Neuronal stem cell (in vitro differentiated cells): ENCODE measurements around the gene GOPC.

Experiments used
- DNase-seq: peaks from one replicate; pipeline ENCODE4 v3.0.0-alpha.2; 2013; ENCODE audit warnings: low spot score
- H2AFZ ChIP-seq: one replicate; pipeline ENCODE4 v1.6.1; 2013; ENCODE audit warnings: mild to moderate bottlenecking, low read length, inconsistent platforms
- H2AK5ac ChIP-seq: 2 replicates; pipeline ENCODE4 v1.6.1; 2013; ENCODE audit warnings: low read depth, mild to moderate bottlenecking, inconsistent platforms, low read length, moderate library complexity, mixed read lengths
- H2BK120ac ChIP-seq: 2 replicates; pipeline ENCODE4 v1.6.1; 2013; ENCODE audit warnings: low read depth, mild to moderate bottlenecking, inconsistent platforms, low read length, moderate library complexity, mixed read lengths
- H2BK12ac ChIP-seq: one replicate; pipeline ENCODE4 v1.6.1; 2013; ENCODE audit warnings: low read length, inconsistent platforms
- H2BK15ac ChIP-seq: 2 replicates; pipeline ENCODE4 v1.6.1; 2013; ENCODE audit warnings: mild to moderate bottlenecking, low read length, inconsistent platforms, mixed read lengths
- H2BK5ac ChIP-seq: one replicate; pipeline ENCODE4 v1.6.1; 2013; ENCODE audit warnings: inconsistent platforms, mild to moderate bottlenecking, low read length, moderate library complexity
- H3K14ac ChIP-seq: one replicate; pipeline ENCODE4 v1.6.1; 2013; ENCODE audit warnings: low read length, inconsistent platforms
- H3K18ac ChIP-seq: 2 replicates; pipeline ENCODE4 v1.6.1; 2013; ENCODE audit warnings: low read length, inconsistent platforms
- H3K23ac ChIP-seq: 2 replicates; pipeline ENCODE4 v1.6.1; 2013; ENCODE audit warnings: low read depth, mild to moderate bottlenecking, mixed read lengths, low read length, inconsistent platforms; ENCODE audit not compliant: poor library complexity
- H3K27ac ChIP-seq: replicated peaks from 3 replicates; pipeline ENCODE4 v1.5.1; 2013; ENCODE audit warnings: low read length, inconsistent platforms
- H3K27me3 ChIP-seq, 3 experiments: 2 replicates each; pipeline ENCODE4 v1.6.1; 2013; ENCODE audit warnings: low read length in 3 of 3, mild to moderate bottlenecking in 2 of 3, inconsistent platforms in 1 of 3, low read depth in 1 of 3, mixed read lengths in 1 of 3, moderate library complexity in 1 of 3; ENCODE audit not compliant: control insufficient read depth in 3 of 3, insufficient read depth in 3 of 3
- H3K36me3 ChIP-seq, 2 donors: replicated peaks in 1 of 2; 2 replicates each; pipeline ENCODE4 v1.6.1; 2013; ENCODE audit warnings: low read length in 2 of 2; ENCODE audit not compliant: control insufficient read depth in 2 of 2, insufficient read depth in 2 of 2
- H3K4ac ChIP-seq: 2 replicates; pipeline ENCODE4 v1.6.1; 2013; ENCODE audit warnings: inconsistent platforms, mild to moderate bottlenecking, low read length, moderate library complexity
- H3K4me1 ChIP-seq, 2 donors: 1 replicate in 1 of 2; 2 replicates in 1 of 2; pipeline ENCODE4 v1.6.1; 2013; ENCODE audit warnings: low read length in 2 of 2, low read depth in 1 of 2; ENCODE audit not compliant: control insufficient read depth in 2 of 2, insufficient read depth in 1 of 2
- H3K4me2 ChIP-seq: one replicate; pipeline ENCODE4 v1.6.1; 2013; ENCODE audit warnings: mild to moderate bottlenecking, low read length, inconsistent platforms; ENCODE audit not compliant: insufficient read depth, poor library complexity, severe bottlenecking
- H3K4me3 ChIP-seq, 2 donors: 2 replicates each; pipeline ENCODE4 v1.5.1; 2013; ENCODE audit warnings: low read length in 2 of 2, mild to moderate bottlenecking in 2 of 2, inconsistent platforms in 1 of 2, moderate library complexity in 1 of 2
- H3K79me1 ChIP-seq: one replicate; pipeline ENCODE4 v1.6.1; 2013; ENCODE audit warnings: low read depth, mild to moderate bottlenecking, inconsistent platforms, low read length, moderate library complexity
- H3K9ac ChIP-seq: one replicate; pipeline ENCODE4 v1.6.1; 2013; ENCODE audit warnings: mild to moderate bottlenecking, low read depth, low read length, inconsistent platforms; ENCODE audit not compliant: poor library complexity
- H3K9me3 ChIP-seq, 2 donors: replicated peaks in 1 of 2; 2 replicates each; pipeline versions ENCODE3 to v1.6.1; 2013; ENCODE audit warnings: low read length in 2 of 2, mild to moderate bottlenecking in 2 of 2, inconsistent platforms in 1 of 2, low read depth in 1 of 2, mixed read lengths in 1 of 2, moderate library complexity in 1 of 2; ENCODE audit not compliant: control insufficient read depth in 2 of 2, insufficient read depth in 1 of 2
- H4K8ac ChIP-seq: one replicate; pipeline ENCODE4 v1.6.1; 2013; ENCODE audit warnings: low read depth, mild to moderate bottlenecking, inconsistent platforms, low read length, moderate library complexity
- H4K91ac ChIP-seq: one replicate; pipeline ENCODE4 v1.6.1; 2013; ENCODE audit warnings: low read length, low read depth, mild to moderate bottlenecking, inconsistent platforms; ENCODE audit not compliant: poor library complexity
- WGBS, 2 donors: extraction: QIAGEN DNeasy Blood & Tissue Kit; methylation state at CpG; one replicate each; pipeline ENCODE4 v1.1.7; 2013; ENCODE audit warnings: missing lambda C conversion rate in 2 of 2, mixed read lengths in 1 of 2; ENCODE audit not compliant: insufficient read length in 2 of 2, insufficient replicate concordance in 1 of 2; ENCODE audit errors: extremely low coverage in 2 of 2; 5-methylcytosine and 5-hydroxymethylcytosine counted together

The GOPC gene

GRCh38 chr6:117549611-117550010 lies 52.7 kb downstream of the GOPC start:
- H2AK5ac ChIP-seq, result no peak overlapping the region
- no peak overlapping the region for H2BK15ac ChIP-seq
- no peak overlapping the region for H3K27ac ChIP-seq
- WGBS, 2 donors, result no CpG with 5 or more reads among the region's 4 CpGs
- no peak overlapping the region for H3K23ac ChIP-seq
- no peak overlapping the region for H3K9ac ChIP-seq
- no peak overlapping the region for H3K4me2 ChIP-seq
- no peak overlapping the region for H2BK5ac ChIP-seq
- no peaks in the 10 kb centered on the region for H3K9me3 ChIP-seq
- H3K36me3 ChIP-seq, result peaks cover 0 to 32% of the 10 kb centered on the region in 2 donors
- H4K91ac ChIP-seq, result no peak overlapping the region
- H3K79me1 ChIP-seq, result no peaks in the 10 kb centered on the region
- H2BK12ac ChIP-seq, result no peak overlapping the region
- no peak overlapping the region for H3K4me3 ChIP-seq
- H3K27me3 ChIP-seq, result no peaks in the 10 kb centered on the region
- no peak overlapping the region for H3K18ac ChIP-seq
- DNase-seq, result no peak
- no peak overlapping the region for H4K8ac ChIP-seq
- no peak overlapping the region for H3K14ac ChIP-seq
- H2AFZ ChIP-seq, result no peak overlapping the region
- H3K4me1 ChIP-seq, result peaks cover 2 to 6% of the 10 kb centered on the region in 2 donors
- H3K4ac ChIP-seq, result no peak overlapping the region
- no peak overlapping the region for H2BK120ac ChIP-seq

- H4K8ac ChIP-seq, result no peak overlapping the region
- H3K9ac ChIP-seq, result no peak overlapping the region
- H3K36me3 ChIP-seq, result peaks cover 0 to 33% of the 10 kb centered on the region in 2 donors
- H2BK5ac ChIP-seq, result no peak overlapping the region
- no peak overlapping the region for H3K14ac ChIP-seq
- H3K27me3 ChIP-seq, result no peaks in the 10 kb centered on the region
- no peaks in the 10 kb centered on the region for H3K9me3 ChIP-seq
- H3K4me1 ChIP-seq, result peaks cover 2 to 6% of the 10 kb centered on the region in 2 donors
- no peak overlapping the region for H2AK5ac ChIP-seq
- H2BK120ac ChIP-seq, result no peak overlapping the region
- no peak overlapping the region for H3K4me2 ChIP-seq
- H2BK15ac ChIP-seq, result no peak overlapping the region
- WGBS, 2 donors, result no CpG with 5 or more reads among the region's 8 CpGs
- no peaks in the 10 kb centered on the region for H3K79me1 ChIP-seq
- no peak overlapping the region for H3K4ac ChIP-seq
- no peak for DNase-seq
- no peak overlapping the region for H4K91ac ChIP-seq
- H2AFZ ChIP-seq, result no peak overlapping the region
- no peak overlapping the region for H3K4me3 ChIP-seq
- H2BK12ac ChIP-seq, result no peak overlapping the region
- H3K18ac ChIP-seq, result no peak overlapping the region
- no peak overlapping the region for H3K27ac ChIP-seq
- H3K23ac ChIP-seq, result no peak overlapping the region
These were observed 53.5 kb downstream of the GOPC start for GRCh38 chr6:117548797-117549301.

- no peaks in the 10 kb centered on the region for H3K27me3 ChIP-seq
- peaks cover 0 to 33% of the 10 kb centered on the region in 2 donors for H3K36me3 ChIP-seq
- peaks cover under 1 to 6% of the 10 kb centered on the region in 2 donors for H3K4me1 ChIP-seq
- H2BK120ac ChIP-seq, result no peak overlapping the region
- H2BK12ac ChIP-seq, result no peak overlapping the region
- H3K4me3 ChIP-seq, result no peak overlapping the region
- peak overlapping the region; percentile 45 for H4K8ac ChIP-seq
- no peaks in the 10 kb centered on the region for H3K79me1 ChIP-seq
- H3K4ac ChIP-seq, result no peak overlapping the region
- no peak overlapping the region for H4K91ac ChIP-seq
- no peaks in the 10 kb centered on the region for H3K9me3 ChIP-seq
- peak overlapping the region; percentile 11 for H3K23ac ChIP-seq
- WGBS, 2 donors, result no CpG with 5 or more reads among the region's 64 CpGs
- H3K27ac ChIP-seq, result no peak overlapping the region
- DNase-seq, result no peak
- no peak overlapping the region for H2BK5ac ChIP-seq
- H3K4me2 ChIP-seq, result peak overlapping the region; percentile 34
- no peak overlapping the region for H2AFZ ChIP-seq
- H3K9ac ChIP-seq, result no peak overlapping the region
- peak overlapping the region; percentile 41 for H3K18ac ChIP-seq
- H3K14ac ChIP-seq, result no peak overlapping the region
- H2BK15ac ChIP-seq, result no peak overlapping the region
- H2AK5ac ChIP-seq, result no peak overlapping the region
These were observed 54.4 kb downstream of the GOPC start for GRCh38 chr6:117547688-117548621.

- Histone ChIP-seq H2BK12ac (no peak overlapping the region), H3K9ac (no peak overlapping the region), H3K79me1 (no peaks in the 10 kb centered on the region), H3K27me3 (no peaks in the 10 kb centered on the region), H3K4ac (no peak overlapping the region), H4K8ac (no peak overlapping the region), H3K18ac (no peak overlapping the region), H3K4me2 (no peak overlapping the region), H3K4me1 (peaks cover 0 to 6% of the 10 kb centered on the region in 2 donors), H2BK120ac (no peak overlapping the region), H3K27ac (no peak overlapping the region), H2AK5ac (no peak overlapping the region), H2AFZ (no peak overlapping the region), H3K36me3 (peaks cover 0 to 33% of the 10 kb centered on the region in 2 donors), H3K23ac (no peak overlapping the region), H3K14ac (no peak overlapping the region), H4K91ac (no peak overlapping the region), H2BK15ac (no peak overlapping the region), H2BK5ac (no peak overlapping the region), H3K9me3 (no peaks in the 10 kb centered on the region), H3K4me3 (peak overlapping the region in 1 of 2 donors; percentile 14)
- WGBS, 2 donors, result no CpG with 5 or more reads among the region's 5 CpGs
- DNase-seq, result no peak
These were observed 55.6 kb downstream of the GOPC start for GRCh38 chr6:117546674-117547073.
